Pancreas (tissue), 10 donors: Measurements from ENCODE around the gene GASK1A. TPM values are rescaled to one million over a fixed set of nuclear protein-coding genes. Genes with fewer than 3 reads are reported as not detected.
A peak's percentile ranks its signal among the peaks of the same experiment; 100 is the strongest.

Experiments
- ATAC-seq, 4 donors: fragments of 200-7000 bp; cut with Tn5 transposase; one replicate each; pipeline versions ENCODE4 v1.8.0 to v1.9.1; 2020; ENCODE audit warnings: mild to moderate bottlenecking in 4 of 4, moderate library complexity in 4 of 4
- DNase-seq, 6 donors: peaks; one replicate each; pipeline ENCODE4 v3.0.0-alpha.2; 2020
- FAIRE-seq: peaks from 2 replicates; lab custom pipeline; 2012; peaks lifted over from hg19 to GRCh38; lab: Jason Lieb, UNC
- H3K27ac ChIP-seq, 4 donors: fragments of 200-600 bp; sonication (generic); 1 replicate in 3 of 4; 2 replicates in 1 of 4; pipeline versions ENCODE4 v1.5.0 to v1.8.0; 2020
- H3K27me3 ChIP-seq, 4 donors: fragments of 200-600 bp; one replicate each; pipeline ENCODE4 v1.8.0; 2021
- H3K36me3 ChIP-seq, 3 donors: fragments of 200-600 bp; sonication (generic) in 1 of 3; one replicate each; pipeline versions ENCODE4 v1.5.0 to v1.8.0; 2020 to 2021
- H3K4me1 ChIP-seq, 3 donors: fragments of 200-600 bp; one replicate each; pipeline ENCODE4 v1.8.0; 2021
- H3K4me3 ChIP-seq, 4 donors: fragments of 200-600 bp; sonication (generic) in 2 of 4; one replicate each; pipeline versions ENCODE4 v1.5.0 to v1.8.0; 2020 to 2021
- H3K9me3 ChIP-seq, 4 donors: fragments of 200-600 bp; one replicate each; pipeline ENCODE4 v1.8.0; 2021
- WGBS, 2 donors: extraction: QIAGEN DNeasy Blood & Tissue Kit; methylation state at CpG; one replicate each; pipeline ENCODE4 v1.1.7; 2013; 5-methylcytosine and 5-hydroxymethylcytosine counted together
- intact Hi-C, 3 donors: fragments of 100-400 bp; cut with DNase I; formaldehyde crosslinking; loops; one replicate each; pipeline versions ENCODE4 v1.11.1 to v1.14.2; 2022
- polyA plus RNA-seq, 2 donors: library from polyadenylated mRNA; stranded (reverse); fragments of 200-250 nt; gene quantifications; one replicate each; pipeline ENCODE4 v1.2.3, GENCODE V29; 2013
- total RNA-seq, 6 donors: library from RNA; stranded (reverse); fragmentation: NEBNext Ultra II Directional in 4 of 6; extraction: Animal tissue kit (Norgen Biotek cat#: 25700) in 4 of 6; gene quantifications; one replicate each; pipeline versions ENCODE4 v1.2.1 to v1.2.4, GENCODE V29; 2021 to 2023
- TF ChIP-seq, protein P1 (sequence below), 4 donors: fragments of 200-600 bp; sonication (generic) in 3 of 4; IDR thresholded peaks; one replicate each; pipeline versions ENCODE4 v1.5.0 to v1.8.0; 2021; ENCODE audit warnings: antibody characterized with exemption in 4 of 4
- donor health status: healthy with polysubstance abuse.
- donor health status: DM: no; HTN: no; CAD: no; lungs with moderate emphysema.
- donor health status: DM: no; HTN: no; CAD: no.
- donor health status: control.
- donor health status: control.
- donor health status: Bipolar disorder and iron deficiency.
- donor health status: DM: yes; HTN: yes; CAD: no.
- donor health status: DM: no; HTN: no; CAD: no.
- donor health status: DM: no; HTN: no; CAD: no.
- donor health status: DM: yes; HTN: yes; CAD: no.

Gene GASK1A
- total and polyA plus RNA-seq, 8 donors: 1.2 to 5.8 (median 1.8) TPM

DNA sequence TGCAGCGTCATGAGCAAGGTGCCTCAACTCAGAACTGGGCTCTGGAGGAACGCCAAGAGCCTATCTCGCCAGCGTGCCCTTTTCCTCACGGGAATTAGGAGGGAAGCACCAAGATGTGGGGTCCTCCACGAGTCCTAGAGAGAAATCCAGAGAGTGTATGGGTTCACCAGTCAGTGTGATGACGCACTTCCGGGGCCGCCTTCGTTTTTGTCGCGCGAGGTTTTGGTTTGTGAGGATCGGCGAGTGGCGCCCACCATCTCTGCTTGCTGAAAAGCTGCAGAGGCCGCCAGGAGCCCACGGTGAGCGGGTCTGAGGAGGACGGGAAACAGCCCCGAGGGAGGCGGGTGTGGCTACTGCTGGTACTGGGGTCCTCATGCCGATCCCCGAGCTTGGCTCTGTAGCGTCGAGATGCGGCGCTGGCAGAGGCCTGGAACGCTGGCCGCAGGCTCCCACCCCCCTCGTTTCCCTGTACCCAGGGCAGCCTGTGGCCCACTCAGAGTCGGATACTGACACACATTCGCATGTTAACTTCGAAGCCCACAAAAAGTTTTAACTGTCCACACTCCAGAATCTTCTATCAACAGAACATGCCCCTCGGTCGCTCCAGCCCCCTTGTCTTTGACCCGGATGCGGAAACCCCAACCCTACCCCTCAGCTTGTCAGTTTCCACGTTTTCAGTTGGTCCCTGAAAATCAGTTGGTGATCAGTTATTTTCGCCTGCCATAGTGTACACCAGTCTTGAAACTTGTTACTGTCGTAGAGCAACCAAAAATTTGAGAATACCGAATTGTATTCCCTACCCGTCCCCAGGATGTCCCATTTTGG lies 42.7 kb upstream of the GASK1A start:
- intact Hi-C loops: no loop called here
- FAIRE-seq (no peak), DNase-seq (peak; percentile 32 to 67 (median 54)), ATAC-seq (peak; percentile 82 to 94 (median 91))
- 47 to 73% methylated on average over 43 of the region's 43 CpGs for WGBS, 2 donors
- Histone ChIP-seq H3K4me3 (peak overlapping the region in 3 of 4 donors; percentile 8 to 47 (median 40)), H3K36me3 (no peaks in the 10 kb centered on the region), H3K27ac (no peak overlapping the region), H3K4me1 (no peaks in the 10 kb centered on the region), H3K27me3 (no peaks in the 10 kb centered on the region), H3K9me3 (no peaks in the 10 kb centered on the region)
- TF ChIP-seq, protein P1, sequence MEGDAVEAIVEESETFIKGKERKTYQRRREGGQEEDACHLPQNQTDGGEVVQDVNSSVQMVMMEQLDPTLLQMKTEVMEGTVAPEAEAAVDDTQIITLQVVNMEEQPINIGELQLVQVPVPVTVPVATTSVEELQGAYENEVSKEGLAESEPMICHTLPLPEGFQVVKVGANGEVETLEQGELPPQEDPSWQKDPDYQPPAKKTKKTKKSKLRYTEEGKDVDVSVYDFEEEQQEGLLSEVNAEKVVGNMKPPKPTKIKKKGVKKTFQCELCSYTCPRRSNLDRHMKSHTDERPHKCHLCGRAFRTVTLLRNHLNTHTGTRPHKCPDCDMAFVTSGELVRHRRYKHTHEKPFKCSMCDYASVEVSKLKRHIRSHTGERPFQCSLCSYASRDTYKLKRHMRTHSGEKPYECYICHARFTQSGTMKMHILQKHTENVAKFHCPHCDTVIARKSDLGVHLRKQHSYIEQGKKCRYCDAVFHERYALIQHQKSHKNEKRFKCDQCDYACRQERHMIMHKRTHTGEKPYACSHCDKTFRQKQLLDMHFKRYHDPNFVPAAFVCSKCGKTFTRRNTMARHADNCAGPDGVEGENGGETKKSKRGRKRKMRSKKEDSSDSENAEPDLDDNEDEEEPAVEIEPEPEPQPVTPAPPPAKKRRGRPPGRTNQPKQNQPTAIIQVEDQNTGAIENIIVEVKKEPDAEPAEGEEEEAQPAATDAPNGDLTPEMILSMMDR (IDR thresholded peaks at IDR 0.05): no peak

DNA sequence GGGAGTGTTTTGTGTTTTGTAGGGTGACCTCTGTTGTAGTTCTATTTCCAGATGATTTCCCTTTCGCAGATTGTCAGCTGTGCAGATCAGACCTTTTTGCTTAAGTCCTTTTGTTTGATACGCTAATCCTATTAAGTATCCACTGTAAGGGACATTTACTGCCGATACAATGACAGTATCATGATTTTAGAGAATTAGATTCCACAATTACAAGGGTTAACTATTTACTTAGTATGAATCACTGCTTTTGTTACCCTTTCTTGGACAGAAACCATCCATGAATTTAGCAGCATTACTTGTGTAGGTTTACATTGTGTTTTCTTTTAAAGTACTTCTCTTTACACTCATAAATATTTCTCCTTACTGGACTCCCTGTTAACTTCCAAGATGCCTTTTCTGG lies 41.8 kb upstream of the GASK1A start:
- ATAC-seq (no peak), DNase-seq (no peak), FAIRE-seq (no peak)
- no peaks in the 10 kb centered on the region for H3K36me3 ChIP-seq
- no peak overlapping the region for H3K4me3 ChIP-seq
- H3K4me1 ChIP-seq: no peaks in the 10 kb centered on the region
- no peak overlapping the region for H3K27ac ChIP-seq
- H3K27me3 ChIP-seq: no peaks in the 10 kb centered on the region
- no peaks in the 10 kb centered on the region for H3K9me3 ChIP-seq
- TF ChIP-seq, protein P1 (IDR thresholded peaks at IDR 0.05): no peak
- intact Hi-C loops: no loop called here
- 86 to 87% methylated on average over 3 of the region's 3 CpGs for WGBS, 2 donors

DNA sequence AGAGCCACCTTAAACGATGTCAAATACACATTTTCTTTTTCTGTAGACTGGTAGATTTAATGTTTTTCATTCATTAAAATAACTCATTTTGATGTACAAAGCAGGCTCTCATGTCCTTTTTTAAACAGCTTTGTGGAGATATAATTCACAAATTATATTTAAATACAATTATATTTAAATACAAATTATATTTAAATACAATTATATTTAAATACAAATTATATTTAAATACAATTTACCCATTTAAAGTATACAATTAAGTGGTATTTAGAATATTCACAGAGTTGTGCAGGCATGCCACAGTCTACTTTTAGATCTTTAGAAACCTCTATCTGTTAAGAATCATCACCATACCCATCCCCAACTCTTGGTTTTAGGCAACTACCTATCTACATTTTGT lies 36.4 kb upstream of the GASK1A start:
- no peaks in the 10 kb centered on the region for H3K9me3 ChIP-seq
- no peaks in the 10 kb centered on the region for H3K4me1 ChIP-seq
- H3K27ac ChIP-seq: no peak overlapping the region
- H3K4me3 ChIP-seq: no peak overlapping the region
- ATAC-seq (no peak), FAIRE-seq (peak; percentile 49), DNase-seq (no peak)
- H3K36me3 ChIP-seq: no peaks in the 10 kb centered on the region
- intact Hi-C loops: no loop called here
- WGBS, 2 donors: 61 to 62% methylated on average over 1 of the region's 1 CpG
- no peaks in the 10 kb centered on the region for H3K27me3 ChIP-seq
- TF ChIP-seq, protein P1 (IDR thresholded peaks at IDR 0.05): no peak

DNA sequence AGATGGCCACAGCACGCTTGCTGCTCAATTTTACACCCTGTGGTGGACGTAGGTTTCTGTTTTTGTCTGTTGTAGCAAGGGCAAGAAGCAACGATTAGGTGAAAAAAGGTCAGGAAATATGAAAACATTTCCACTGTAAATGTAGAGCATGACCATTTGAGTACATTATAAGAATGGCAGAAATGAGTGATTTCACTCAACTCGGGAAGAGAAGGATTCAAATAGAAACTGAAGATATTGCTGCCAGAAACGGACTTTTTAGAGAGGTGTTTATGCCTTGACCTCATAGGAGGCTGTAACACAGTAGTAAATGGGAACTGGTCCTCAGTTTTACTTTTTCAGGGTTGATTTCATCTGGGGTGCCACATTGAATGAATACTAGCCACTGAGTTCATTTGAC lies 33.1 kb upstream of the GASK1A start:
- TF ChIP-seq, protein P1 (IDR thresholded peaks at IDR 0.05): no peak
- H3K27me3 ChIP-seq: no peaks in the 10 kb centered on the region
- FAIRE-seq (no peak), DNase-seq (no peak), ATAC-seq (no peak)
- no peak overlapping the region for H3K27ac ChIP-seq
- H3K4me1 ChIP-seq: no peaks in the 10 kb centered on the region
- intact Hi-C loops: no loop called here
- 80 to 83% methylated on average over 5 of the region's 5 CpGs for WGBS, 2 donors
- no peaks in the 10 kb centered on the region for H3K36me3 ChIP-seq
- H3K4me3 ChIP-seq: no peak overlapping the region
- H3K9me3 ChIP-seq: no peaks in the 10 kb centered on the region

DNA sequence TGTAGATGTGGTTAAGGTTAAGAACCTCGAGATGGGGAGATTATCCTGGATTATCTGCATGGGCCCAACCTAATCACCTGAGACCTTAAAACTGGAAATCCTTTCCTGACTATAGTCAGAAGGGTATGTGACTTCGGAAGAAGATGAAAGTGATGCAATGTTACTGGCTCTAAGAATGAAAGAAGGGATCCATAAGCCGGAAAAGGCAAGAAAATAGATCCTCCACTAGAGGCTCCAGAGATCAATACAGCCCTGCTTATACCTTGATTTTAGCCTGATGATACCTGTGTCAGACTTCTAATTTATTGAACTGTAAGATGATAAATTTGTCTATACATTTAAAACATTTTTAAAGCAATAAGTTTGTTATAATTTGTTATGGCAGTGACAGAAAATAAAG lies 21.5 kb upstream of the GASK1A start:
- DNase-seq: no peak
- WGBS, 2 donors: 73 to 76% methylated on average over 3 of the region's 3 CpGs
- intact Hi-C loops: no loop called here
- Histone ChIP-seq H3K4me1 (no peaks in the 10 kb centered on the region), H3K27me3 (no peaks in the 10 kb centered on the region), H3K9me3 (no peaks in the 10 kb centered on the region), H3K4me3 (no peak overlapping the region), H3K27ac (no peak overlapping the region), H3K36me3 (no peaks in the 10 kb centered on the region)
- no peak for FAIRE-seq
- TF ChIP-seq, protein P1 (IDR thresholded peaks at IDR 0.05): no peak
- no peak for ATAC-seq
